ENCODE results near the gene CABCOCO1.

CABCOCO1 gene

GRCh38 chr10:61789031-61789430 is 126.3 kb downstream of the CABCOCO1 start:
- Histone ChIP-seq H3K9me3 (no peaks in the 10 kb centered on the region), H3K27me3 (no peaks in the 10 kb centered on the region), H3K4me1 (peaks cover 0 to 57% (median 27%) of the 10 kb centered on the region in 4 donors), H3K27ac (peak overlapping the region in 1 of 2 donors; percentile 2), H3K36me3 (no peaks in the 10 kb centered on the region), H3K4me3 (no peak overlapping the region)
- intact Hi-C loops (cut with DNase I; ENCODE audit: low total_unique reads) = no loop called here
- TF ChIP-seq CTCF (IDR thresholded peaks at IDR 0.05) = no peak
- DNase-seq = no peak

GRCh38 chr10:61791216-61791615 is 128.5 kb downstream of the CABCOCO1 start:
- Histone ChIP-seq H3K36me3 (no peaks in the 10 kb centered on the region), H3K9me3 (no peaks in the 10 kb centered on the region), H3K4me1 (peaks cover 0 to 60% (median 31%) of the 10 kb centered on the region in 4 donors), H3K27ac (peak overlapping the region; percentile 51 to 55), H3K27me3 (no peaks in the 10 kb centered on the region), H3K4me3 (no peak overlapping the region)
- DNase-seq = no peak
- intact Hi-C loops (cut with DNase I; ENCODE audit: low total_unique reads) = no loop called here
- no peak for TF ChIP-seq CTCF (IDR thresholded peaks at IDR 0.05)

- intact Hi-C loops (cut with DNase I; ENCODE audit: low total_unique reads) = no loop called here
- no peaks in the 10 kb centered on the region for H3K27me3 ChIP-seq
- no peak overlapping the region for H3K4me3 ChIP-seq
- H3K9me3 ChIP-seq = no peaks in the 10 kb centered on the region
- peak overlapping the region; percentile 51 to 55 for H3K27ac ChIP-seq
- no peak for TF ChIP-seq CTCF (IDR thresholded peaks at IDR 0.05)
- peaks cover 0 to 52% (median 23%) of the 10 kb centered on the region in 4 donors for H3K4me1 ChIP-seq
- no peak for DNase-seq
- H3K36me3 ChIP-seq = no peaks in the 10 kb centered on the region
Measured at GRCh38 chr10:61792097-61792716, 129.5 kb downstream of the CABCOCO1 start.

GRCh38 chr10:61792921-61793320 is 130.2 kb downstream of the CABCOCO1 start:
- intact Hi-C loops (cut with DNase I; ENCODE audit: low total_unique reads) = no loop called here

GRCh38 chr10:61793760-61794703 is 131.3 kb downstream of the CABCOCO1 start:
- intact Hi-C loops (cut with DNase I; ENCODE audit: low total_unique reads) = no loop called here
- Histone ChIP-seq H3K36me3 (no peaks in the 10 kb centered on the region), H3K4me3 (no peak overlapping the region), H3K9me3 (no peaks in the 10 kb centered on the region), H3K27me3 (no peaks in the 10 kb centered on the region), H3K27ac (no peak overlapping the region), H3K4me1 (peaks cover 0 to 44% (median 21%) of the 10 kb centered on the region in 4 donors)
- TF ChIP-seq CTCF (IDR thresholded peaks at IDR 0.05) = no peak
- DNase-seq = no peak

More at GRCh38 chr10:61792921-61793320, 130.2 kb downstream of the CABCOCO1 start:
- TF ChIP-seq CTCF (IDR thresholded peaks at IDR 0.05) = no peak
- H3K4me1 ChIP-seq = peaks cover 0 to 45% (median 21%) of the 10 kb centered on the region in 4 donors
- no peaks in the 10 kb centered on the region for H3K27me3 ChIP-seq
- H3K27ac ChIP-seq = no peak overlapping the region
- no peak overlapping the region for H3K4me3 ChIP-seq
- DNase-seq = no peak
- no peaks in the 10 kb centered on the region for H3K9me3 ChIP-seq
- H3K36me3 ChIP-seq = no peaks in the 10 kb centered on the region

Data from tibial artery (tissue), 4 donors.